MV-4-11 (cell line): ENCODE results near the gene CLPSL2.

ENCODE experiments used
- DNase-seq: peaks from one replicate; lab custom pipeline; 2025; lab: John Stamatoyannopoulos, UW

CLPSL2 gene

DNA sequence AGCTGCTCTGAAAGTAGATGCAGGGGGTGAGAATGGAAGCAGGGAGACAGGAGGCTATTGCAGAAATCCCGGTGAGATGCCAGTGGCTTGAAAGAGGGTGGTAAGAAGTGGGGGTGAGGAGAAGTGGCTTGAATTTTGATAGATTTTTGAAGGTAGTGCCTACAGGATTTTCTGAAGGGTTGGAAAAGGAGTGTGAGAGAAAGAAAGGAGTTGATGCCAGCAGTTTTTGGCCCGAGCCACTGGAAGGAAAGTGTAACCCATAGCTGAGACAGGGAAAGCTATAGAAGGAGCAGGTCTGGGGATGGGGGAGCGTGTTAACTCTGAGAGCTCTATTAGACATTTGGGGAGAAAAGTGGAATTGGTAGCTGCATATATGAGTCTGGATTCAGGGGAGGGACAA is 29.9 kb upstream of the CLPSL2 start:
- DNase-seq = no peak

DNA sequence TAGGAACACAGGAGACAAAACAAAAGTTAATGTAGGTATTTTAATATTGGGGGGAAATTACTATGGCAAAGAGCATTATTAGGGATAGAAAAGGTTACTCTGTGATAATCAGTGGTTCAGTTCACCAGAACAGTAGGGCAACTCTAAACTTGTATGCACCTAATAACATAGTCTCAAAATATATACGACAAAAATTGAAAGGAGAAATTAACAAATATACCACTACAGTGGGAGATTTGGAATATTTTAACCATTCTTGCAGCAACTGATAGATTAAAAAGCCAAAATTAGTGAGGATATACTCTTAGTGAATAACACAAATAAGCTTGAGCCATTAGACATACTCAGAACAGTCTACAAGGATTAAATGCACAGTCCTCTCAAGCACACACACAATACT is 28.5 kb upstream of the CLPSL2 start:
- DNase-seq = no peak

DNA sequence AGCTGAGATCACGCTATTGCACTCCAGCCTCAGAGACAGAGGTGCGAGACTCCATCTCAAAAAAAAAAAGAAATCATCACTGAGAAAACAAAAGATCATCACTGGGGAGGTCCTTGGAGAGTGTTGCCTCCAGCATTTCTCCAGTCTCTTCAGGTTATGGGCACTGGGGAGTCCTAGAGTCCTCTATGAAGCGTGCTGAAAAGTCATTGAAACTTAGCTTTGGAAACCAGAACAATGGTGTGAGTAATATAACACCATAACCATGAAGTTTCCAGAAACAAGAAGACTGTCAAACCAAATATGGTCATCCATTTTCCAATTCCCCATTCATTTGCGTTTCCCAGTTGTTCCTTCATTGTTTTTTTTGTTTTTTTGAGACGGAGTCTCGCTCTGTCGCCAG is 25.8 kb upstream of the CLPSL2 start:
- no peak for DNase-seq

DNA sequence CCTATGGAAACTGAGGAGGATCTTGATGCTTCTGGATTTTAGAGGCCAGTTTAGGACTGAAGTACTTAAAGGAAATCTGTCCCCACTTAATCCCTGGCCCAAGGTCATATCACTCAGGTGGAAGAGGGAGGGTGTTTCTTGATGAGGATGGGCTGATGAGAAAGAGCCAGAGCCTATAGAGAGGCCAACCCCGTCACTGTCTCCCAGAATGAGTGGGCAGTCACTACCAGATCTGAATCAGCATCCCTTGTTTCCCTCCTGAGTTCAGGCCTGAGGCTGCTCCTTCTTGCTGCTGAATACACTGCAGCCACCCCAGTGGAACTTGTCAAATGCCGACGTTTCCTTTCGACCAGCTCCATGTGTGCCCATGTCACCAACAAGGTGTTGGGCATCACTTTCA is 24.8 kb upstream of the CLPSL2 start:
- DNase-seq = no peak

DNA sequence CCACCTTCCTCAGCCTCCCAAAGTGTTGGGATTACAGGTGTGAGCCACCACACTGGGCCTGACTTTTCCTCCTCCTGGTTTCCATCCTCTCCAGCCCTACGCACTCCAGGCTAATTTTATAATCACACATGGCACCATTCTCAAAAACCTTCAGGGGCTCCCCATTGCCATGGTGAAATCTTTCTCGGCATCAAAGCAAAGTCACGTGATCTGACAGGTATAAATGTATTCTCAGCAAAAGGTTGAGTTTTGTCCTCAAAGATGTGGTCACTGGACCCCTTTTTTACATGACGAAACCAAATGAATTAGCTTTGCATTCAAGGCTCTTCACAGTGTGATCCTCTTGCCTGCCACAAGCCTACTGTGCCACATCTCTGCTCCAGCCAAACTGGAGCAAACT is 24.1 kb upstream of the CLPSL2 start:
- no peak for DNase-seq

DNA sequence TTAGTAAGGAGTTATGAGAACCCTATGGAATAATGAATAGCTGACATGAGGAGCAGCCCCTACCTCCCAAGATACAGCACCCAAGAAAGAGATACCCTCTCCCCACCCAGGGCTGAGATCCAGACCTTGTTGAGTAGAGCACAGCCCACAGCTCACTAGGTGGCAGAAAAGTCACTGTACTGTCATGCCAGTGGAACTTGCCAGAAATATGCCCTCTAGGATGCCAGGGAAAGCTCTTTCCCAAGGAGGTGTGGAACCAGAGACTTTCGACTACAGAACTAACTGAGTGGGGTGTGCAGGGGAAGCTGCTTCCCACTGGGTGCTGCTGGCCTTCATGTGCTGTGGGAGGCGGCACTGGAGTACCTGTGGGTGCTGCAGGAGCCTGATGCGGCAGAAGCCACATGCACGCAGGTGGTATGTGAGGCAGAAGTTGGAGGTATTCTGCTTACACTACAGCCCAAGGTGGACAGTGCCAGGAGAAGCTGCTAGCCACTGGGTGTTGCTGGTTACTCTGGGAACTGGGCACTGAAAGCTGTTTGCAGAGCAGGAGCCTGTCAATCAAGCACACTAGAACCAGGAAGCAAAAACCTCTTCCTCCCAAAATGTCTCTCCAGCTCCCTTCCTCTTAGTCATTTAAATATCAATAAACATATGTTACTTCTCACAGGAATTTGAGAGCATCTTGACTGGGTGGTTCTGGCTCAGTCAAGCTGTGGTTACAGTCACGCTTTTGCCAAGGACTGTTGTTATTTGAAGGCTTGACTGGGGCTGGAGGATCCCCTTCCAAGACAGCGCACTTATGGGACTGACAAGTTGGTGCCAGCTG is 21.7 kb upstream of the CLPSL2 start:
- DNase-seq = peak; percentile 32

DNA sequence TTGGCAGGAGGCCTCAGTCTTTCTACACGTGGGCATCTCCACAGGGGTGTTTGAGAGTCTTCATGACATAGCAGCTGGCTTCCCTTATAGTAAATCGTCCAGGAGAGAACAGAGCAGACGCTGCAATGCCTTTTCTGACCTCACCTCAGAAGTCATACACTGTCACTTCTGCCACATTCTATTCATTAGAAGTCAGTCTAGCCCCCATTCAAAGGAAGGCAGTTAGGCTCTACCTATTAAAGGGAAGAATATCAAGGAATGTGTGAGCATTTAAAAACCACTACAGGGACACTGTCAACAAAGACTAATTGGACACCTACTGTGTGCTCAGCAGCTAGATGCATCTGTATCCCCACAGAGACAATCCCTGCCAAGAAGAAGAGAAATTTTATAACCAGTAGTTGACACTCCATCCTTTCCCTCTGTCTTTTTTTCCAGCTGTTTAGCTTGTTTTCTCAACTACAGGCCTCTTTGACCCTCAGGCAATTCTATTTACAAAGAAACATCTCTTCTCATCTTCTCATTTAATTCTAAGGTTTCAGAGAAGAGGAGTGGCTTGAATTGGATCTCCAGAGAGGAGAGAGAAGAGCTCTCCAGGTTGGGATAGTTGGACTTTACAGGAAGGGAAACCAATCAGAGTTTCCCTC is 21.0 kb upstream of the CLPSL2 start:
- DNase-seq = no peak

DNA sequence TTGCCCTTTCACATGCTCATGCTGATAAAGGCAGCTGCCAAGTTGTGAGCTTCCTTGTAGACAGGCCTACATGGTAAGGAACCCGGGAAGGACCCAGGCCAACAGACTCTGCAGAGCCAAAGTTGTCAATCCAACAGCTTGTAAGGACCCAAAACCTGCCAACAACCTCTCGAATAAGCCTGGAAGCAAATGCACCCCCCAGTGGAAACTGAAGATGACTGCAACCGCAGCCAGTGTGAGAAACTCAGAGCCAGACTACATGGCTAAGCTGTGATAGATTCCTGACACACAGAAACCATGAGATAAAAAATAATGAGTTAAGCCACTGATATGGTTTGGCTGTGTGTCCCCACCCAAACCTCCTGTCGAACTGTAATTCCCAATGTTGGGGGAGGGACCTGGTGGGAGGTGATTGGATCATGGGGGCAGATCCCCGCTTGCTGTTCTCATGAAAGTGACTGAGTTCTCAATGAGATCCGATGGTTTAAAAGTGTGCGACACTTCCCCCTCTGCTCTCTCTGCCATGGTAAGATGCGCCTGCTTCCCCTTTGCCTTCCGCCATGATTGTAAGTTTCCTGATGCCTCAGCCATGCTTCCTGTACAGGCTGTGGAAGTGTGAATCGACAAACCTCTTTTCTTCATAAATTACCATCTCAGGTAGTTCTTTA is 18.8 kb upstream of the CLPSL2 start:
- no peak for DNase-seq

DNA sequence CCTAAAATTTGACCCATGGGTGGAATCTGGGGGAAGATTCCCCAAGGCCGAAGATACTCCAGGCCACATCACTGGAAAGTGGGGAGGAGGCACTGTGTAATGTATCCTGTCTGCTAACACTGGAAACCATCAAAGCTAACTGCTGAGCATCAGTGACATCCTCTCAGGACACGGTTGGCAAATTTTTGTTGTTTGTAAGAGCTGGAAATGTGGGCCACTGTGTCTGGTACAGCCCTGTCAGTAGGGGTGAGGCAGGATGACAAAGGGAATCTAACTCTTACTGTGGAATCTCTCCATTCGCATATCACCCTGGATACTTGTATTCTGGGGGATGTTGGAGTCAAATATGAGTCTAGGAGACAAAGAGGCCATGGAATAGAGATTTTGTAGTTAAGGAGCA is 17.0 kb upstream of the CLPSL2 start:
- DNase-seq = no peak

DNA sequence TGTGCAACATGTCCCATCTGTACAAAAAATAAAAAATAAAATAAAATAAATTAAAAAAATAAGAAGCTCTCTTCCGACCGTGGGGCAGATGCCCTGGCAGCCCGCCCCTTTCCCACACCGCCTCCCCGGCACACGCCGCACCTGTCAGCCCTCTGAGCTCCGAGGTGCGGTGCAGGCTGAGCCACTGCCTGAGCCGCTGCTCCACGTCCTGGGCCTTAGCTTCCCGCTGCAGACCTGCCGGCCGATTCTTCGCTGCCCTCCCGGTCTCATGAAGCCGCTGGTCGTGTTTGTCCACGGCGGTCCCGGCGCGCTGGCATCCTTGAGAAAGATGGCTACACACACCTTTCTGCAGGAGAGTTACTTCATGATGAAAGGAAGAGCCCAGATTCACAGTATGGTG is 10.7 kb upstream of the CLPSL2 start:
- DNase-seq = no peak

DNA sequence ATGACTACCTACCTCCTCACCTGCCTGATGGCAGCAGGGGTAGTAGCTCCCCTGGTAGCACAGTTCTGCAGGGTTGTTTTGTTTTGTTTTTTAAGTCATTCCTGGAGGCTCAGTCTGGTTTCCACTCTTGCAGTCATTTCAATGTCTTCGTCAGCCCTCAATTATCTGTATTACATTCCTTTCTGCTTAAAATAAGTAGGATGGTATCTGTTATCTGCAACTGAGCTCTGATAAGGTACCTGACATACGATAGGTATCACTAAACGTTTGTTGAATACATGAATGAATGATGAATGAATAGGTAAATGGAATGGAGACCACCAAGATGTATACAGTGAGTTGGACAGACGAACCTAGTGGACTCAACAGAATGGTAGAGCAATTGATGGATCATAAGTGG is 7.2 kb upstream of the CLPSL2 start:
- DNase-seq = no peak

DNA sequence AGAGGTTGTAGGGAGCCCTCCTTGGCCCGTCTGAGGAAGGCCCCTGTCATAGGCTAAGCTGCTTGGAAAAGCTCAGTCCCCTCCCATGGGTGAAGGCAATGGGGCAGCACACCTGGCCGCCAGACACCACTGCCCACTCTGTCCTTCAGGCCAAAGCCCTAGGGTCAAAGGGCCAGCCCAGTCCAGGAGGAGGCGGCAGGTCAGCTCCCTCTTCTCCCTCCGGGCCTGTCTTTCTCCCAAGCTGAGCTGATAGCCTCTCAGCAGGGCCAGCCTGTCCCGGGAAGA is 5.1 kb upstream of the CLPSL2 start:
- no peak for DNase-seq

DNA sequence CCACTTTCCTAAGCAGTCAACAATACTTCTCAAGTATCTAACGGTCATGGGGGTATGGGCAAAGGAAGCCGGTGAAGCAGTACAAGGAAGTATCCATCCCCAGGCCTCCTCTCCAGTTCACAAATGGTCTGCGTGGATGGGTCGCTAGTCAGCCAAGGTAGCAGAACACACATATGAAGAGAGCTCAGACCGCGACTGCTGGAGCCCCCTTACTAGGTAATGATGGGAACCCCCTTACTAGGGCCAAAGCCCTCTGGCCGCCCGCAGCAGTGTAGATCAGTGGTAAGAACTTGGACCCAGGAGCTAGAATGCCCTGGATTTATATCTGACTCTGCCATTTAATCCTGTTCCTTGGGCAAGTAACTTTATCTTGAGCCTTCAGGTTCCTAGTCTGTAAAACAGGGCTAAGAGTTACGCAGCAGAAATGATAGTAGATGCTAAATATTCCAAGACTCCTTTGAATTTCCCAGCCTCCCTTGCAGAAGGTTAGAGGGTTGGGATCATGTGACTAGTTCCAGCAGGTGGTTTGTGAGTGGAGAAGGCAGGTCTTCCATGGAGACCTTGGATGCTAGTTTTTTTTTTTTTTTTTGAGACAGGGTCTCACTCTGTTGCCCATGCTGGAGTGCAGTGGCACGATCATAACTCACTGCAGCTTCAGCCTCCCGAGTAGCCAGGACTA is 2.1 kb upstream of the CLPSL2 start:
- DNase-seq = no peak

DNA sequence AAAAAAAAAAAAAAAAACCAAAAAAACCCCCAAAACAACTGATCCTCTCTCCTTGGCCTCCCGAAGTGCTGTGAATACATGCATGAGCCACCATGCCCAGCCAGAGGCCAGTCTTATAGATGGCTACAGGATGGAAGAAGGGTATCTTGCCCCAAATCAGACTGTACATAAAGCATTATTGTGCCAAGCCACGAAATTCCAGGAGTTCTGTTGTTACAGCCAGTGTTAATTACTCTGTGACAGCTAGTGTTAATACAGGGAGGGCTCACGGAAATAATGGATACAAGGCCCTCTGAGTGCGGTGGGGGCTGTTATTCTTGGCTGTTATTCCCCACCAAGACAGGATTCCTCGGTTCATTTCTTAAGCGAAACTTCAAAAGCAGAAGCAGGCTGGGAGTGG is 1.4 kb upstream of the CLPSL2 start:
- peak; percentile 33 for DNase-seq

DNA sequence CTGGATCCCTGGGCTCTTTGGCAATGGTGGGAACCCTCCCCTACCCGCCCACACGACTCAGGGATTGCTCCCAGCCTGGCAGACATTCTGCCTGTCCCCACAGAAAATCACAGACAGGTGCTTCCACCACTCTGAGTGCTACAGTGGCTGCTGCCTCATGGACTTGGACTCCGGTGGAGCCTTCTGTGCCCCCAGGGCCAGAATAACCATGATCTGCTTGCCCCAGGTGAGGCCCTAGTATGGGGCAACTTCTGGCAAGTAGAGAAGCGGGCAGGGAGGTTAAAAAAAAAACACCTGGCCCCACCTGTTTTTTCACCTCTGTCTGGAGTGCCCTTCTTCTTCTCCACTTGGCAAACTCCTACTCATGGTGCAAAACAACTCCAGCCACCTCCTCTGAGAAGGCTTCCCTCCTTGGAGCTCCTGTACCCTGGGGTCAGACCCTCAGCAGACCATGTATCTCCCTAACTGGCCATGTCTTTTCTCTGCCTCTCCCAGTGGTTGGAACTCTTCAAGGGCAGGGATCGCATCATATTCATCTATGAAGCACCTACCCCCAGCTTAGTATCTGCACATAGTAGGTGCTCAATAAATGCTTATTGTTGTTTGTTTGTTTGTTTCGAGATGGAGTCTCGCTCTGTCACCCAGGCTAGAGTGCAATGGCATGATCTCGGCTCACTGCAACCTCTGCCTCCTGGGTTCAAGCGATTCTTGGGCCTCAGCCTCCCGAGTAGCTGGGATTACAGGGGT is 1.1 kb downstream of the CLPSL2 start:
- no peak for DNase-seq

DNA sequence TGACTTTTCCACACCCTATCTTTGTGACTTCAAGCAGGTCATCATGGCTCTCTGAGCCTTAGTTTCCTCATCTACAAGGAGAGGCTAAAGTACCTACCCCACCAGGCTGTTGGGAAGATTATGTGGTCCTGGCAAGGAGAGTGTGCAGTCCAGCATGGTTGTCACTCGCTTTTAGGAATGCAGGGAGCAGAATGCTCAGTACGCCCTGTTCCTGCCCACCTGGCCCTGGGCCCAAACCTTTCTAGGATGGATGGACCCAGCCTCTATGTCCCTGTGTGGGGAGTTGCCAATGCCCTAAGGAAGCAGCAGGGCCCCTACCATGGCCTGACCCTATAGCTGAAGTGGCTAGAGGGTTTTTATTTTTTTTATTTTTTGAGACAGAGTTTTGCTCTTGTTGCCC is 2.0 kb downstream of the CLPSL2 start:
- no peak for DNase-seq

DNA sequence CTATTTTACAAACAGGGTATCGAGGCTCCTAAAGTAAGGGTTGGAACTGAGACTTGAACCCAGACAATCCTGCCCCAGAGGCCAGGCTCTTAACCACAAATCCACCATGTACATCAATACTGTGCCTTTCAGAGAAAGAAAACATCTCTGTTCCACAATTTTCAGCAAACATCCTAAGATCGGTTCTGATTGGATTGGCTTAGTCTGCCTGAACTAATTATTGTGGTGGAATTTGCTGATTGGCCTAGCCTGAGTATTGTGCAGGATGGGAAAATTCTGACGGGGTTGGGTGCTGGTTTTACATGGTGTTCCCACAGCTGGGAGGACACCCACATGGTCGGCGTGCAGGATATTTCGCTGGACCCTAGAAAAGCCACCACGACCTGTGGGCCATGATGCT is 4.3 kb downstream of the CLPSL2 start, which contains the start of gene CLPSL1:
Gene CLPSL1, plus strand, starts transcription at position 301 of the 400 bp plus-strand sequence. Its CDS starts 92 bp downstream, at position 393.
- no peak for DNase-seq

DNA sequence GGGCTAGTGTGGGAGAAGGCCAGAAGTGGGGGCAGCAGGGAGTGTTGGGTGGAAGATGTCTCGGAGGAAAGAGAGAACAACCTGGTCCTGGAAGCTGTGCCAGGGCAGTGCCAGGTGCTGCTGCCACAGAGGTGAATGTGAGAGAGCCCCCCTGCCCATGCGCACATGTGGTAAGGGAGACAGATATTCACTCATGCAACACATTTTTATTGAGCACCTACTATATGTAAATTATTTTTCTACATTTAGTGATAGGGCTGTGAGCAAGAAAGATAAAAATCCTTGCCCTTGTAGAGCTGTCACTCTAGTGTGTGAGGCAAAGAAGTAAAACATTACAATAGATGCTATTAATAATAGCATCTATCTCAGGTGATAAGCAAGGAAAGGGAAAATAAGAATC is 4.9 kb downstream of the CLPSL2 start:
- no peak for DNase-seq

DNA sequence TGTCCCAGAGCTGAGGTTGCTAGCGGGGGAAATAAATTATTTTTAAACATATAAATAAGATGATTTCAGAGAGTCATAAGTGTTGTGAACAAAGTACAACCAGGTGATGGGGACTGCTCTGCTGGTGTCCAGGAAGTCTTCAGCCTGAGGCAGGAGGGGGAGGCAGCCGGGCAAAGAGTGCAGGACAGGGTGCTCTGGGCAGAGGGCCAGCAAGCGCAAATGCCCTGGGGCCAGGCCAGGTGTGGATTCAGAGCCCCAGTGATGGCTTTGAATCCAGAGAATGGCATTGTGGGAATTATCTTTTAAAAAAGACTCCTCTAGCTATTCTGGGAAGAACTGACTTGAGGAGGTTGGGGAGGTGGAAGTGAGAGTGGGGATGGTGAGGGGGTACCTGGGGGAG is 6.0 kb downstream of the CLPSL2 start:
- DNase-seq = no peak

DNA sequence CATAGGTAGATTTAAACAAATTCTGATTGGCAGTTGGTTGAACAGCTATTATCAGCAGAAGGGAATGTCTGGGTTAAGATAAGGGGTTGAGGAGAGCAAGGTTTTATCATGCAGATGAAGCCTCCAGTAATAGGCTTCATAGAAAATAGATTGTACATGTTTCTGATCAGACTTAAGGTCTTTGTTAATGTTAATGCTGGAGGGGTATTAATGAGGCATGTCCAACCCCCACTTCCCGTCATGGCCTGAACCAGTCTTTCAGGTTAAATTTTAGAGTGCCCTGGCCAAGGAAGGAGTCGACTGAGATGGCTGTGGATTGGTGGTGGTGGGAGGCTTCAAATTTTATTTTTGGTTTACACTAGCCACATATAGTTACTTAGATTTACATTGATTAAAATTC is 7.8 kb downstream of the CLPSL2 start:
- DNase-seq = no peak

DNA sequence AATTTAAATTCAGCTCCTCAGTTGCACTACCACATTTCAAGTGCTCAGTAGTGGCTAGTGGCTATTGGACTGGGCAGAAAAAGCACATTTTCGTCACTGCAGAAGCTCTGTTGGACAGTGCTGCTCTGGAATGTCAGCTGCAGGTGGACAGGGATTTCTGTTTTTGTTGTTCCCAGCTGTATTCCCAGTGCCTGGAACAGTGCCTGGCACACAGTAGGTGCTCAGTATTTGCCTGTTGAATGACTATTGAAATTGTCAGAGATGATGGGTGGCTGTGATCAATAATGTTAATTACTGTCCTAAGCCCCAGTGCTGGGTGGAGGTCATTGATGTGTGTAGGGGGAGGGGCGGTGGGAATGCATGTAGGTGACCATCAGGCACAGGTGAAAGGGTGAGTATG is 9.9 kb downstream of the CLPSL2 start:
- no peak for DNase-seq

DNA sequence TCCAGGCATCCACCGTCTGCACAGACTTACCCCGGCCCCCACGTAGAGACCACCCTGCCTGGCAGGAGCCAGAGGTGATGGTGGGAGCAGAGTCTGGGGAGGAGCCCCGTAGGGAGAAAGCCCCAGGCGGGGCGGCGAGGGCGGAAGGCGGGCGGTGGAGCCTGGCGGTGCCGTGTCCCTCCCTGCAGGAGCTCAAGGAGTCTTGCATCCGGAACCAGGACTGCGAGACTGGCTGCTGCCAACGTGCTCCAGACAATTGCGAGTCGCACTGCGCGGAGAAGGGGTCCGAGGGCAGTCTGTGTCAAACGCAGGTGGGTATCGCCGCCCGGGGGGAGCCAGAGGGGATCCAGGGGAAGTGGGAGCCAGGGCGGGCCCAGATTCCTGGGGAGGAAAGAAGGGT is 10.4 kb downstream of the CLPSL2 start:
- no peak for DNase-seq
